Skeletal muscle satellite cell (primary cell): ENCODE data around the gene LDLR.
"Not testable (repeated sequence)": the region's sequence is repeated elsewhere in the genome, so short reads cannot be mapped to it uniquely, and the experiment has no call there.

Experiments
- H3K27me3 ChIP-seq: 2 replicates; pipeline ENCODE4 v1.7.0; 2013; ENCODE audit warnings: low read length; ENCODE audit not compliant: control insufficient read depth, insufficient read depth
- H3K36me3 ChIP-seq: 2 replicates; pipeline ENCODE4 v1.7.0; 2013; ENCODE audit warnings: mild to moderate bottlenecking, control low read depth, low read length; ENCODE audit not compliant: insufficient read depth
- H3K4me1 ChIP-seq: 2 replicates; pipeline ENCODE4 v1.7.0; 2013; ENCODE audit warnings: low read length; ENCODE audit not compliant: control insufficient read depth, insufficient read depth
- H3K4me2 ChIP-seq: 2 replicates; pipeline ENCODE4 v1.7.0; 2013; ENCODE audit warnings: mild to moderate bottlenecking, low read length
- H3K4me3 ChIP-seq: 2 replicates; pipeline ENCODE4 v1.7.0; 2013; ENCODE audit warnings: low read length
- H3K9ac ChIP-seq: 2 replicates; pipeline ENCODE4 v1.7.0; 2013; ENCODE audit warnings: mild to moderate bottlenecking, low read depth, low read length, moderate library complexity
- H3K9me3 ChIP-seq: replicated peaks from 2 replicates; pipeline ENCODE4 v1.7.0; 2013; ENCODE audit warnings: mild to moderate bottlenecking, control low read depth, low read length

The LDLR gene

GRCh38 chr19:11111771-11112144 is 22.5 kb downstream of the LDLR start:
- no peaks in the 10 kb centered on the region for H3K4me1 ChIP-seq
- H3K27me3 ChIP-seq: no peaks in the 10 kb centered on the region
- H3K4me3 ChIP-seq: no peak overlapping the region
- H3K4me2 ChIP-seq: no peak overlapping the region
- no peaks in the 10 kb centered on the region for H3K9me3 ChIP-seq
- H3K36me3 ChIP-seq: peaks cover 82% of the 10 kb centered on the region
- H3K9ac ChIP-seq: no peak overlapping the region

GRCh38 chr19:11113140-11113708 is 24.0 kb downstream of the LDLR start:
- Histone ChIP-seq H3K4me3 (no peak overlapping the region), H3K36me3 (peaks cover 82% of the 10 kb centered on the region), H3K4me1 (no peaks in the 10 kb centered on the region), H3K4me2 (no peak overlapping the region), H3K27me3 (no peaks in the 10 kb centered on the region), H3K9me3 (no peaks in the 10 kb centered on the region), H3K9ac (no peak overlapping the region)

- H3K4me1 ChIP-seq: no peaks in the 10 kb centered on the region
- no peak overlapping the region for H3K4me3 ChIP-seq
- H3K36me3 ChIP-seq: peaks cover 79% of the 10 kb centered on the region
- H3K4me2 ChIP-seq: no peak overlapping the region
- H3K9ac ChIP-seq: no peak overlapping the region
- H3K9me3 ChIP-seq: no peaks in the 10 kb centered on the region
- no peaks in the 10 kb centered on the region for H3K27me3 ChIP-seq
Measured at GRCh38 chr19:11115042-11115441, 25.8 kb downstream of the LDLR start.

- H3K27me3 ChIP-seq: no peaks in the 10 kb centered on the region
- H3K9me3 ChIP-seq: no peaks in the 10 kb centered on the region
- H3K36me3 ChIP-seq: peaks cover 81% of the 10 kb centered on the region
- no peak overlapping the region for H3K4me2 ChIP-seq
- H3K4me3 ChIP-seq: no peak overlapping the region
- H3K4me1 ChIP-seq: no peaks in the 10 kb centered on the region
- no peak overlapping the region for H3K9ac ChIP-seq
Measured at GRCh38 chr19:11115895-11116446, 26.7 kb downstream of the LDLR start.

GRCh38 chr19:11116507-11116906 is 27.2 kb downstream of the LDLR start:
- H3K9ac ChIP-seq: no peak overlapping the region
- H3K9me3 ChIP-seq: no peaks in the 10 kb centered on the region
- peaks cover 78% of the 10 kb centered on the region for H3K36me3 ChIP-seq
- no peak overlapping the region for H3K4me2 ChIP-seq
- no peaks in the 10 kb centered on the region for H3K27me3 ChIP-seq
- no peak overlapping the region for H3K4me3 ChIP-seq
- H3K4me1 ChIP-seq: no peaks in the 10 kb centered on the region

- not testable (repeated sequence) for H3K4me2 ChIP-seq, H3K4me1 ChIP-seq, H3K27me3 ChIP-seq, H3K9ac ChIP-seq, H3K9me3 ChIP-seq, H3K4me3 ChIP-seq
- peaks cover 70% of the 10 kb centered on the region for H3K36me3 ChIP-seq
Measured at GRCh38 chr19:11121963-11122362, 32.7 kb downstream of the LDLR start.

- H3K4me3 ChIP-seq: no peak overlapping the region
- no peaks in the 10 kb centered on the region for H3K4me1 ChIP-seq
- H3K4me2 ChIP-seq: no peak overlapping the region
- no peak overlapping the region for H3K9ac ChIP-seq
- H3K36me3 ChIP-seq: peaks cover 72% of the 10 kb centered on the region
- H3K9me3 ChIP-seq: no peaks in the 10 kb centered on the region
- no peaks in the 10 kb centered on the region for H3K27me3 ChIP-seq
Measured at GRCh38 chr19:11123114-11123513, 33.9 kb downstream of the LDLR start.

- H3K4me1 ChIP-seq, H3K4me3 ChIP-seq, H3K9ac ChIP-seq, H3K9me3 ChIP-seq, H3K27me3 ChIP-seq, H3K4me2 ChIP-seq: not testable (repeated sequence)
- peaks cover 72% of the 10 kb centered on the region for H3K36me3 ChIP-seq
Measured at GRCh38 chr19:11124157-11124556, 34.9 kb downstream of the LDLR start.

GRCh38 chr19:11125994-11126685 is 36.9 kb downstream of the LDLR start:
- Histone ChIP-seq H3K4me1 (peaks cover 4% of the 10 kb centered on the region), H3K4me2 (no peak overlapping the region), H3K27me3 (no peaks in the 10 kb centered on the region), H3K9me3 (no peaks in the 10 kb centered on the region), H3K36me3 (peaks cover 74% of the 10 kb centered on the region), H3K9ac (no peak overlapping the region), H3K4me3 (no peak overlapping the region)

- H3K4me3 ChIP-seq: no peak overlapping the region
- no peak overlapping the region for H3K9ac ChIP-seq
- no peaks in the 10 kb centered on the region for H3K9me3 ChIP-seq
- H3K4me1 ChIP-seq: peaks cover 4% of the 10 kb centered on the region
- H3K4me2 ChIP-seq: no peak overlapping the region
- peaks cover 84% of the 10 kb centered on the region for H3K36me3 ChIP-seq
- no peaks in the 10 kb centered on the region for H3K27me3 ChIP-seq
Measured at GRCh38 chr19:11127905-11128304, 38.6 kb downstream of the LDLR start.

GRCh38 chr19:11130824-11131455 is 41.7 kb downstream of the LDLR start:
- Histone ChIP-seq H3K27me3 (no peaks in the 10 kb centered on the region), H3K36me3 (peaks cover 70% of the 10 kb centered on the region), H3K9ac (no peak overlapping the region), H3K9me3 (no peaks in the 10 kb centered on the region), H3K4me3 (no peak overlapping the region), H3K4me1 (peaks cover 4% of the 10 kb centered on the region), H3K4me2 (no peak overlapping the region)
